Muscle layer of colon (tissue), 2 donors: Measurements from ENCODE around the gene RNF125.

Experiments used
- H3K27ac ChIP-seq: one replicate; pipeline ENCODE4 v1.7.0; 2013; ENCODE audit warnings: low read depth, mild to moderate bottlenecking, low read length, moderate library complexity
- H3K27me3 ChIP-seq, 2 donors: one replicate each; pipeline ENCODE4 v1.7.0; 2013; ENCODE audit warnings: low read length in 2 of 2, mild to moderate bottlenecking in 2 of 2; ENCODE audit not compliant: insufficient read depth in 2 of 2, control insufficient read depth in 1 of 2
- H3K36me3 ChIP-seq: one replicate; pipeline ENCODE4 v1.7.0; 2013; ENCODE audit warnings: mild to moderate bottlenecking, low read length; ENCODE audit not compliant: insufficient read depth
- H3K4me1 ChIP-seq: one replicate; pipeline ENCODE4 v1.7.0; 2013; ENCODE audit warnings: mild to moderate bottlenecking, low read length; ENCODE audit not compliant: insufficient read depth
- H3K4me3 ChIP-seq, 2 donors: one replicate each; pipeline ENCODE4 v1.7.0; 2013; ENCODE audit warnings: low read length in 2 of 2, low read depth in 1 of 2, mild to moderate bottlenecking in 1 of 2, moderate library complexity in 1 of 2
- H3K9ac ChIP-seq: one replicate; pipeline ENCODE4 v1.7.0; 2013; ENCODE audit warnings: low read length
- H3K9me3 ChIP-seq: one replicate; pipeline ENCODE4 v1.7.0; 2013; ENCODE audit warnings: mild to moderate bottlenecking, low read length
- donor health status: abdominal sarcoma.
- donor health status: Adenocarcinoma of cecum.

RNF125 gene

DNA sequence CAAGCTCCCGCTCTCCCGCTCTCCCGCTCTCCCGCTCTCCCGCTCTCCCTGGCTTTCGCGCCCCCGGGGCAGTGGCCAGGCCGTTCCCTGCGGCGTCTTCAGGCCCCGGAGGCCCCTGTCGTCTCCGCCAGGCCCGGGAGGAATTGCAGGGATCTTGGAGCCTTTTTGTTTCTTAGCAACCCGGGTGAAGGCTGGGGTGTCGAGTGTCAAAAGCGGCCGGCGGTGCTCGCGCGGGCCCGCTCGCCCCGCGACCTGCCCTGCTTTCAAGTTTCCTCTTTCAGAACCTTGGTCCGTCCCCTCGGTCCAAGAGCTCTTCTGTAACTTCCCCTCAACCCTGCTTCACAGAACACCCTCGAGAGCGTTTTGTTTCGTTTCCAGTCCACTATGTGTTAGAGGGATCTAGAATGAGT is 74.5 kb downstream of the RNF125 start:
- Histone ChIP-seq H3K27me3 (no peaks in the 10 kb centered on the region), H3K9me3 (no peaks in the 10 kb centered on the region), H3K9ac (peak overlapping the region; percentile 82), H3K4me1 (peaks cover 19% of the 10 kb centered on the region), H3K36me3 (peaks cover 6% of the 10 kb centered on the region), H3K4me3 (peak overlapping the region; percentile 73 to 91), H3K27ac (peak overlapping the region; percentile 95)

DNA sequence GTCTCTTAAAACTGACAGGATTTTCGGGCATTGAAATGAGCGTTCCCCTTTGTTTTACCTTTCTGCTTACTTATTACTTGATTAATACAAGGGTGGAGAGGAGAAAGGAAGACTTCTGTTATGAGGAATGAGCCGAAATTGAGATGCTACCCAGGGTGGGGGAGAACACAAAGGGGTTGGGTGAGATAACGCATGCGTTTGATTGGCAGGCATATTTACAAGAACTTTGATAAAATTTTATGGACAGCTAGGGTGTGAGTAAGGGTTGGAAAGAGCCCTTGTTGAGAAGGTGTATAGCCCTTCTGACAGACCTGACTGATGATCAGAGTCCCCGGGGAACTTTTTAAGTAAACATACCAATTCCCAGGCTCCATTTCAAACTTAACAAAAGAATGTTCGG is 74.9 kb downstream of the RNF125 start:
- no peaks in the 10 kb centered on the region for H3K27me3 ChIP-seq
- peak overlapping the region; percentile 82 for H3K9ac ChIP-seq
- peaks cover 19% of the 10 kb centered on the region for H3K4me1 ChIP-seq
- peak overlapping the region; percentile 95 for H3K27ac ChIP-seq
- H3K4me3 ChIP-seq, result peak overlapping the region; percentile 73 to 91
- peaks cover 6% of the 10 kb centered on the region for H3K36me3 ChIP-seq
- H3K9me3 ChIP-seq, result no peaks in the 10 kb centered on the region

- H3K36me3 ChIP-seq, result peaks cover 6% of the 10 kb centered on the region
- H3K27me3 ChIP-seq, result no peaks in the 10 kb centered on the region
- H3K4me3 ChIP-seq, result no peak overlapping the region
- peaks cover 19% of the 10 kb centered on the region for H3K4me1 ChIP-seq
- H3K9me3 ChIP-seq, result no peaks in the 10 kb centered on the region
- H3K27ac ChIP-seq, result no peak overlapping the region
- no peak overlapping the region for H3K9ac ChIP-seq
These were observed 76.7 kb downstream of the RNF125 start for GRCh38 chr18:32095192-32095899.

DNA sequence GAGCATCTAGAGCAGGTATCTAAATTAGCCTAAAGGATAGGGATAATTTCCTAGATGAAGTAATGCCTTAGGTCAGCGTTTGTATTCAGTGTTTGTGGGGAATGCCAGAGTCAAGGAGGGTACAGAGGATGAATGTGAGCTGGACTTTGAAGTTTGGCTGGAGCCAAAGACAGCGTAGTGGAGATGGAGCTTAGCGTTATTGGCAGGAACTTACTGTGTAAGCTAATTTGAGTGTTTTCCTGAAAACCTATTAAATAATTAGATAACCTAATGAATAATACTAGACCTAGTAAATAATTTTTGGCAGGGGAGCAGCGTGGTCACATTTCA is 77.2 kb downstream of the RNF125 start:
- no peaks in the 10 kb centered on the region for H3K27me3 ChIP-seq
- no peak overlapping the region for H3K4me3 ChIP-seq
- H3K36me3 ChIP-seq, result peaks cover 6% of the 10 kb centered on the region
- H3K4me1 ChIP-seq, result peaks cover 19% of the 10 kb centered on the region
- no peaks in the 10 kb centered on the region for H3K9me3 ChIP-seq
- no peak overlapping the region for H3K27ac ChIP-seq
- no peak overlapping the region for H3K9ac ChIP-seq

- H3K9me3 ChIP-seq, result no peaks in the 10 kb centered on the region
- H3K4me3 ChIP-seq, result no peak overlapping the region
- peaks cover 6% of the 10 kb centered on the region for H3K36me3 ChIP-seq
- no peak overlapping the region for H3K27ac ChIP-seq
- H3K27me3 ChIP-seq, result no peaks in the 10 kb centered on the region
- H3K4me1 ChIP-seq, result peaks cover 19% of the 10 kb centered on the region
- no peak overlapping the region for H3K9ac ChIP-seq
These were observed 78.3 kb downstream of the RNF125 start for GRCh38 chr18:32096946-32097345.

- Histone ChIP-seq H3K27ac (no peak overlapping the region), H3K4me1 (no peaks in the 10 kb centered on the region), H3K4me3 (no peak overlapping the region), H3K36me3 (no peaks in the 10 kb centered on the region), H3K9ac (no peak overlapping the region), H3K27me3 (no peaks in the 10 kb centered on the region), H3K9me3 (no peaks in the 10 kb centered on the region)
These were observed 85.9 kb downstream of the RNF125 start for GRCh38 chr18:32104516-32104915.

- no peak overlapping the region for H3K4me3 ChIP-seq
- H3K27me3 ChIP-seq, result no peaks in the 10 kb centered on the region
- no peak overlapping the region for H3K9ac ChIP-seq
- H3K27ac ChIP-seq, result no peak overlapping the region
- no peaks in the 10 kb centered on the region for H3K9me3 ChIP-seq
- H3K4me1 ChIP-seq, result no peaks in the 10 kb centered on the region
- H3K36me3 ChIP-seq, result no peaks in the 10 kb centered on the region
These were observed 91.4 kb downstream of the RNF125 start for GRCh38 chr18:32110005-32110404.

DNA sequence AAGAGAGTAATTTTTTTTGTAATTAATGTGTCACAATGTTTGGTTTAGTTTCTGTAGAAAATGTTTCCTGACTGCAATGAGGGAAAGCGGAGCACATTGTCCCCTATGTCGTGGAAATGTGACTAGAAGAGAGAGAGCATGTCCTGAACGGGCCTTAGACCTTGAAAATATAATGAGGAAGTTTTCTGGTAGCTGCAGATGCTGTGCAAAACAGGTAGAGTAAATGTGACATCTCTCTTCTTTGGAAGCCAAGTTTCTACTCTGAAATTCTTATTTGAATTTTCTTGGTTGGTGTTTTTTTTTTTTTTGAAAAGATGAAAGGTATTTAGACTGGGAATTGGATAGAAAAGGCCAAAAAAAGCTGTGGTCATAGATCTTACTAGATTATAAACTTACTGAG is 93.1 kb downstream of the RNF125 start:
- no peaks in the 10 kb centered on the region for H3K36me3 ChIP-seq
- H3K27me3 ChIP-seq, result no peaks in the 10 kb centered on the region
- H3K27ac ChIP-seq, result no peak overlapping the region
- no peak overlapping the region for H3K9ac ChIP-seq
- no peaks in the 10 kb centered on the region for H3K9me3 ChIP-seq
- no peaks in the 10 kb centered on the region for H3K4me1 ChIP-seq
- no peak overlapping the region for H3K4me3 ChIP-seq

GRCh38 chr18:32112826-32113225 is 94.2 kb downstream of the RNF125 start:
- Histone ChIP-seq H3K9me3 (no peaks in the 10 kb centered on the region), H3K4me3 (no peak overlapping the region), H3K27me3 (no peaks in the 10 kb centered on the region), H3K4me1 (no peaks in the 10 kb centered on the region), H3K27ac (no peak overlapping the region), H3K9ac (no peak overlapping the region), H3K36me3 (no peaks in the 10 kb centered on the region)

- no peak overlapping the region for H3K9ac ChIP-seq
- H3K27ac ChIP-seq, result no peak overlapping the region
- H3K27me3 ChIP-seq, result no peaks in the 10 kb centered on the region
- H3K9me3 ChIP-seq, result no peaks in the 10 kb centered on the region
- H3K4me1 ChIP-seq, result no peaks in the 10 kb centered on the region
- H3K36me3 ChIP-seq, result no peaks in the 10 kb centered on the region
- H3K4me3 ChIP-seq, result no peak overlapping the region
These were observed 95.8 kb downstream of the RNF125 start for GRCh38 chr18:32114293-32114942.

GRCh38 chr18:32122039-32122438 is 103.4 kb downstream of the RNF125 start:
- no peak overlapping the region for H3K27ac ChIP-seq
- H3K9ac ChIP-seq, result no peak overlapping the region
- no peaks in the 10 kb centered on the region for H3K36me3 ChIP-seq
- H3K4me3 ChIP-seq, result no peak overlapping the region
- H3K4me1 ChIP-seq, result no peaks in the 10 kb centered on the region
- no peaks in the 10 kb centered on the region for H3K27me3 ChIP-seq
- no peaks in the 10 kb centered on the region for H3K9me3 ChIP-seq
